Measurements from ENCODE around the gene SCUBE2. TPM values are rescaled to one million over a fixed set of nuclear protein-coding genes. Genes with fewer than 3 reads are reported as not detected.

Gene SCUBE2
- total and polyA plus RNA-seq, 2 donors (not counting 1 experiment from before 2014, with no cell fraction given), result not detected

- no peak for TF ChIP-seq EZH2 (IDR thresholded peaks at IDR 0.05; ENCODE audit: borderline replicate concordance, insufficient read depth, low read depth, low read length, poor library complexity, severe bottlenecking)
- no peak for TF ChIP-seq CTCF (IDR thresholded peaks at IDR 0.05)
- CTCF ChIA-PET, result interaction anchor here (0.9 to 1.6 kb wide), 2 partner anchors 59 to 118 kb away, joined by 3 to 5 read pairs; no protein-coding TSS in a partner anchor
- no peak overlapping the region for H3K9ac ChIP-seq (ENCODE audit: low read length)
- Mint-ChIP-seq H3K9me3 (ENCODE audit: insufficient read depth) (no peaks in the 10 kb centered on the region), H3K27me3 (no peaks in the 10 kb centered on the region), H3K4me1 (peaks cover 3% of the 10 kb centered on the region), H3K27ac (no peak overlapping the region), H3K4me3 (no peak overlapping the region)
- no peak overlapping the region for H2AFZ ChIP-seq (ENCODE audit: insufficient read depth, low read depth, low read length, poor library complexity, severe bottlenecking)
- intact Hi-C loops (cut with micrococcal nuclease), result no loop called here
- POLR2A ChIA-PET, result interaction anchor here (0.6 kb wide), 1 partner anchor 314 kb away, joined by 3 read pairs; no protein-coding TSS in a partner anchor
- no peak overlapping the region for H3K4me2 ChIP-seq (replicated peaks; ENCODE audit: low read depth, low read length, poor library complexity, severe bottlenecking)
- no peaks in the 10 kb centered on the region for H4K20me1 ChIP-seq (ENCODE audit: control insufficient read depth, insufficient read depth, low read length, poor library complexity, severe bottlenecking)
- DNase-seq, result no peak
- H3K36me3 ChIP-seq (replicated peaks in 1 of 2; ENCODE audit: control extremely low read depth in 1 of 2, control insufficient read depth in 1 of 2, extremely low read depth in 1 of 2, insufficient read depth in 2 of 2, low read length in 1 of 2), result peaks cover 1 to 3% of the 10 kb centered on the region in 2 experiments
- WGBS (ENCODE audit: insufficient coverage), result no CpG with 5 or more reads among the region's 2 CpGs
- ATAC-seq (ENCODE audit: low read depth), result no peak
- H3K4me3 ChIP-seq (ENCODE audit: control extremely low read depth in 1 of 5, extremely low read depth in 1 of 5, insufficient read depth in 1 of 5, low read depth in 2 of 5, low read length in 4 of 5), result no peak overlapping the region
- no peaks in the 10 kb centered on the region for H3K4me1 ChIP-seq (ENCODE audit: control insufficient read depth in 2 of 2, insufficient read depth in 2 of 2, low read length in 2 of 2)
- H3K27ac ChIP-seq (ENCODE audit: low read length in 2 of 2), result no peak overlapping the region
- H3K9me3 ChIP-seq (ENCODE audit: control extremely low read depth in 1 of 3, control insufficient read depth in 2 of 3, insufficient read depth in 1 of 3, low read length in 2 of 3), result no peaks in the 10 kb centered on the region
- H3K79me2 ChIP-seq (ENCODE audit: control insufficient read depth, insufficient read depth, low read length), result no peaks in the 10 kb centered on the region
- no peaks in the 10 kb centered on the region for H3K27me3 ChIP-seq (replicated peaks in 1 of 4; ENCODE audit: control extremely low read depth in 1 of 4, control insufficient read depth in 3 of 4, insufficient read depth in 4 of 4, low read length in 3 of 4)
Measured at GRCh38 chr11:9133956-9134355, 42.6 kb upstream of the SCUBE2 start.

GRCh38 chr11:9132203-9132878 lies 40.9 kb upstream of the SCUBE2 start:
- H3K4me2 ChIP-seq (replicated peaks; ENCODE audit: low read depth, low read length, poor library complexity, severe bottlenecking), result no peak overlapping the region
- H3K27me3 ChIP-seq (replicated peaks in 1 of 4; ENCODE audit: control extremely low read depth in 1 of 4, control insufficient read depth in 3 of 4, insufficient read depth in 4 of 4, low read length in 3 of 4), result no peaks in the 10 kb centered on the region
- no peak for TF ChIP-seq CTCF (IDR thresholded peaks at IDR 0.05)
- no peak for TF ChIP-seq EZH2 (IDR thresholded peaks at IDR 0.05; ENCODE audit: borderline replicate concordance, insufficient read depth, low read depth, low read length, poor library complexity, severe bottlenecking)
- no peaks in the 10 kb centered on the region for H3K79me2 ChIP-seq (ENCODE audit: control insufficient read depth, insufficient read depth, low read length)
- no peak overlapping the region for H2AFZ ChIP-seq (ENCODE audit: insufficient read depth, low read depth, low read length, poor library complexity, severe bottlenecking)
- no peaks in the 10 kb centered on the region for H4K20me1 ChIP-seq (ENCODE audit: control insufficient read depth, insufficient read depth, low read length, poor library complexity, severe bottlenecking)
- Mint-ChIP-seq H3K4me3 (no peak overlapping the region), H3K27me3 (no peaks in the 10 kb centered on the region), H3K9me3 (ENCODE audit: insufficient read depth) (no peaks in the 10 kb centered on the region), H3K4me1 (no peaks in the 10 kb centered on the region), H3K27ac (no peak overlapping the region)
- H3K4me1 ChIP-seq (ENCODE audit: control insufficient read depth in 2 of 2, insufficient read depth in 2 of 2, low read length in 2 of 2), result no peaks in the 10 kb centered on the region
- DNase-seq (no peak), ATAC-seq (ENCODE audit: low read depth) (no peak)
- peaks cover 0 to 1% of the 10 kb centered on the region in 2 experiments for H3K36me3 ChIP-seq (replicated peaks in 1 of 2; ENCODE audit: control extremely low read depth in 1 of 2, control insufficient read depth in 1 of 2, extremely low read depth in 1 of 2, insufficient read depth in 2 of 2, low read length in 1 of 2)
- H3K4me3 ChIP-seq (ENCODE audit: control extremely low read depth in 1 of 5, extremely low read depth in 1 of 5, insufficient read depth in 1 of 5, low read depth in 2 of 5, low read length in 4 of 5), result no peak overlapping the region
- ChIA-PET POLR2A (no interaction called here), CTCF (interaction anchor here (1.6 kb wide), 1 partner anchor 117 kb away, joined by 3 read pairs; no protein-coding TSS in a partner anchor)
- 95% methylated on average over 5 of the region's 5 CpGs for WGBS (ENCODE audit: insufficient coverage)
- no peak overlapping the region for H3K9ac ChIP-seq (ENCODE audit: low read length)
- H3K27ac ChIP-seq (ENCODE audit: low read length in 2 of 2), result no peak overlapping the region
- intact Hi-C loops (cut with micrococcal nuclease), result no loop called here
- no peaks in the 10 kb centered on the region for H3K9me3 ChIP-seq (ENCODE audit: control extremely low read depth in 1 of 3, control insufficient read depth in 2 of 3, insufficient read depth in 1 of 3, low read length in 2 of 3)
